HG03457 (cell line): ENCODE measurements around the gene C3orf70.

Source experiments
- ATAC-seq: cut with Tn5 transposase; IDR thresholded peaks from one replicate; pipeline ENCODE4 v1.9.1; 2021; ENCODE audit warnings: moderate number of reproducible peaks; ENCODE audit not compliant: unreplicated experiment

C3orf70 gene

GRCh38 chr3:185089343-185089742 lies 63.5 kb downstream of the C3orf70 start:
- ATAC-seq = no peak

- ATAC-seq = no peak
These were observed 65.4 kb downstream of the C3orf70 start for GRCh38 chr3:185087419-185087818.

GRCh38 chr3:185084901-185085300 lies 68.0 kb downstream of the C3orf70 start:
- no peak for ATAC-seq

GRCh38 chr3:185084402-185084801 lies 68.5 kb downstream of the C3orf70 start:
- ATAC-seq = no peak

- ATAC-seq = no peak
These were observed 70.0 kb downstream of the C3orf70 start for GRCh38 chr3:185082829-185083228.

- no peak for ATAC-seq
These were observed 70.7 kb downstream of the C3orf70 start for GRCh38 chr3:185082149-185082548.

GRCh38 chr3:185081521-185081920 lies 71.3 kb downstream of the C3orf70 start:
- ATAC-seq = no peak

GRCh38 chr3:185079625-185080024 lies 73.2 kb downstream of the C3orf70 start:
- ATAC-seq = no peak

- no peak for ATAC-seq
These were observed 76.6 kb downstream of the C3orf70 start for GRCh38 chr3:185076219-185076618.

GRCh38 chr3:185075547-185075946 lies 77.3 kb downstream of the C3orf70 start:
- no peak for ATAC-seq

GRCh38 chr3:185071287-185071800 lies 81.5 kb downstream of the C3orf70 start:
- ATAC-seq = no peak

GRCh38 chr3:185070491-185071286 lies 82.2 kb downstream of the C3orf70 start:
- no peak for ATAC-seq

- ATAC-seq = no peak
These were observed 83.5 kb downstream of the C3orf70 start for GRCh38 chr3:185069037-185070030.

GRCh38 chr3:185067173-185067572 lies 85.7 kb downstream of the C3orf70 start:
- no peak for ATAC-seq

- no peak for ATAC-seq
These were observed 86.6 kb downstream of the C3orf70 start for GRCh38 chr3:185066251-185066650.

GRCh38 chr3:185065059-185065458 lies 87.8 kb downstream of the C3orf70 start:
- ATAC-seq = no peak

- no peak for ATAC-seq
These were observed 89.4 kb downstream of the C3orf70 start for GRCh38 chr3:185063431-185063830.

GRCh38 chr3:185062191-185062590 lies 90.7 kb downstream of the C3orf70 start:
- no peak for ATAC-seq

- no peak for ATAC-seq
These were observed 92.2 kb downstream of the C3orf70 start for GRCh38 chr3:185060655-185061054.

- ATAC-seq = no peak
These were observed 93.1 kb downstream of the C3orf70 start for GRCh38 chr3:185059766-185060165.

- no peak for ATAC-seq
These were observed 94.1 kb downstream of the C3orf70 start for GRCh38 chr3:185058796-185059195.
